ENCODE results near the gene UPP1.

Gene UPP1

GRCh38 chr7:48089046-48090003, at the start of gene UPP1:
Gene UPP1 (plus strand): TSS chr7:48089265. CDS start chr7:48094784, 5,519 bp downstream.
- Histone ChIP-seq H3K9ac (ENCODE audit: low read length) (peak within 1 kb of the TSS; percentile 79), H3K36me3 (ENCODE audit: insufficient read depth, low read length) (no peaks in the 10 kb centered on the region), H3K4me3 (ENCODE audit: low read depth, low read length, poor library complexity, severe bottlenecking) (peak within 1 kb of the TSS; percentile 66), H3K79me2 (ENCODE audit: insufficient read depth, low read length) (no peaks in the 10 kb centered on the region), H4K20me1 (ENCODE audit: insufficient read depth, low read length) (no peaks in the 10 kb centered on the region), H3F3A (ENCODE audit: insufficient read depth, low read length) (no peaks in the 10 kb centered on the region), H3K4me2 (ENCODE audit: low read length) (peak within 1 kb of the TSS; percentile 93), H3K4me1 (ENCODE audit: insufficient read depth, low read length, severe bottlenecking) (peaks cover 47% of the 10 kb centered on the region), H3K27me3 (ENCODE audit: insufficient read depth, low read length) (no peaks in the 10 kb centered on the region), H3K9me2 (ENCODE audit: low read depth, low read length) (no peaks in the 10 kb centered on the region), H2AFZ (ENCODE audit: low read length) (no peak within 1 kb of the TSS; the same call in 1 of the 2 replicates), H3K9me3 (ENCODE audit: low read length) (no peaks in the 10 kb centered on the region), H3K27ac (ENCODE audit: low read depth, low read length, poor library complexity, severe bottlenecking) (peak within 1 kb of the TSS; percentile 90)
- TF ChIP-seq EZH2 (IDR thresholded peaks at IDR 0.05; ENCODE audit: borderline replicate concordance, low read length) (no peak), CTCF (IDR thresholded peaks at IDR 0.05; ENCODE audit: low read length) (no peak)

GRCh38 chr7:48040944-48041652, 48.0 kb upstream of the UPP1 start:
- Histone ChIP-seq H3K9me3 (ENCODE audit: low read length) (no peaks in the 10 kb centered on the region), H3K9ac (ENCODE audit: low read length) (no peak overlapping the region), H4K20me1 (ENCODE audit: insufficient read depth, low read length) (no peaks in the 10 kb centered on the region), H3K4me2 (ENCODE audit: low read length) (no peak overlapping the region), H3K79me2 (ENCODE audit: insufficient read depth, low read length) (no peaks in the 10 kb centered on the region), H3K27me3 (ENCODE audit: insufficient read depth, low read length) (no peaks in the 10 kb centered on the region), H3K4me3 (ENCODE audit: low read depth, low read length, poor library complexity, severe bottlenecking) (no peak overlapping the region), H3K36me3 (ENCODE audit: insufficient read depth, low read length) (no peaks in the 10 kb centered on the region), H2AFZ (ENCODE audit: low read length) (no peak overlapping the region), H3K27ac (ENCODE audit: low read depth, low read length, poor library complexity, severe bottlenecking) (no peak overlapping the region), H3K4me1 (ENCODE audit: insufficient read depth, low read length, severe bottlenecking) (peaks cover 1% of the 10 kb centered on the region), H3F3A (ENCODE audit: insufficient read depth, low read length) (no peaks in the 10 kb centered on the region), H3K9me2 (ENCODE audit: low read depth, low read length) (no peaks in the 10 kb centered on the region)
- TF ChIP-seq CTCF (IDR thresholded peaks at IDR 0.05; ENCODE audit: low read length) (no peak), EZH2 (IDR thresholded peaks at IDR 0.05; ENCODE audit: borderline replicate concordance, low read length) (no peak)

GRCh38 chr7:48041653-48041970, 47.5 kb upstream of the UPP1 start:
- H3K9me2 ChIP-seq (ENCODE audit: low read depth, low read length), result no peaks in the 10 kb centered on the region
- no peaks in the 10 kb centered on the region for H3F3A ChIP-seq (ENCODE audit: insufficient read depth, low read length)
- H3K4me1 ChIP-seq (ENCODE audit: insufficient read depth, low read length, severe bottlenecking), result no peaks in the 10 kb centered on the region
- no peak overlapping the region for H3K27ac ChIP-seq (ENCODE audit: low read depth, low read length, poor library complexity, severe bottlenecking)
- H3K36me3 ChIP-seq (ENCODE audit: insufficient read depth, low read length), result no peaks in the 10 kb centered on the region
- H3K9ac ChIP-seq (ENCODE audit: low read length), result no peak overlapping the region
- no peak for TF ChIP-seq EZH2 (IDR thresholded peaks at IDR 0.05; ENCODE audit: borderline replicate concordance, low read length)
- no peak for TF ChIP-seq CTCF (IDR thresholded peaks at IDR 0.05; ENCODE audit: low read length)
- H3K4me3 ChIP-seq (ENCODE audit: low read depth, low read length, poor library complexity, severe bottlenecking), result no peak overlapping the region
- H3K9me3 ChIP-seq (ENCODE audit: low read length), result no peaks in the 10 kb centered on the region
- no peak overlapping the region for H3K4me2 ChIP-seq (ENCODE audit: low read length)
- no peaks in the 10 kb centered on the region for H3K27me3 ChIP-seq (ENCODE audit: insufficient read depth, low read length)
- no peaks in the 10 kb centered on the region for H3K79me2 ChIP-seq (ENCODE audit: insufficient read depth, low read length)
- no peaks in the 10 kb centered on the region for H4K20me1 ChIP-seq (ENCODE audit: insufficient read depth, low read length)
- H2AFZ ChIP-seq (ENCODE audit: low read length), result no peak overlapping the region

Measured in OCI-LY1 (cell line).